ENCODE measurements around the gene SMC4. TPM values are rescaled to one million over a fixed set of nuclear protein-coding genes. Genes with fewer than 3 reads are reported as not detected.

The SMC4 gene
- total RNA-seq, 2 experiments from 2014 or later: 149 to 154 TPM

- intact Hi-C loops (cut with micrococcal nuclease): no loop called here
- Mint-ChIP-seq H3K4me1 (ENCODE audit: low read depth) (peaks cover 5% of the 10 kb centered on the region), H3K27me3 (no peaks in the 10 kb centered on the region), H3K36me3 (ENCODE audit: low read depth) (no peaks in the 10 kb centered on the region), H3K9me3 (no peaks in the 10 kb centered on the region), H3K27ac (no peak overlapping the region), H3K4me3 (no peak overlapping the region)
- POLR2A ChIA-PET: interaction anchor here (1.3 kb wide), 1 partner anchor 55 kb away, joined by 4 read pairs; the partner anchor contains the start of gene SMC4
- ATAC-seq (no peak), DNase-seq (no peak)
- TF ChIP-seq CTCF (IDR thresholded peaks at IDR 0.05): no peak
- CTCF ChIA-PET: interaction anchor here (1.0 kb wide), 1 partner anchor 9 kb away, joined by 3 read pairs; no protein-coding TSS in a partner anchor
Measured at GRCh38 chr3:160454995-160455394, 55.5 kb downstream of the SMC4 start.

- TF ChIP-seq CTCF (IDR thresholded peaks at IDR 0.05): no peak
- no peaks in the 10 kb centered on the region for H3K36me3 Mint-ChIP-seq (ENCODE audit: low read depth)
- no peak overlapping the region for H3K27ac Mint-ChIP-seq
- ChIA-PET POLR2A (no interaction called here), CTCF (no interaction called here)
- ATAC-seq: no peak
- DNase-seq: no peak
- no peaks in the 10 kb centered on the region for H3K4me1 Mint-ChIP-seq (ENCODE audit: low read depth)
- H3K9me3 Mint-ChIP-seq: no peaks in the 10 kb centered on the region
- H3K27me3 Mint-ChIP-seq: no peaks in the 10 kb centered on the region
- intact Hi-C loops (cut with micrococcal nuclease): no loop called here
- H3K4me3 Mint-ChIP-seq: no peak overlapping the region
Measured at GRCh38 chr3:160455846-160456245, 56.4 kb downstream of the SMC4 start.

DNA sequence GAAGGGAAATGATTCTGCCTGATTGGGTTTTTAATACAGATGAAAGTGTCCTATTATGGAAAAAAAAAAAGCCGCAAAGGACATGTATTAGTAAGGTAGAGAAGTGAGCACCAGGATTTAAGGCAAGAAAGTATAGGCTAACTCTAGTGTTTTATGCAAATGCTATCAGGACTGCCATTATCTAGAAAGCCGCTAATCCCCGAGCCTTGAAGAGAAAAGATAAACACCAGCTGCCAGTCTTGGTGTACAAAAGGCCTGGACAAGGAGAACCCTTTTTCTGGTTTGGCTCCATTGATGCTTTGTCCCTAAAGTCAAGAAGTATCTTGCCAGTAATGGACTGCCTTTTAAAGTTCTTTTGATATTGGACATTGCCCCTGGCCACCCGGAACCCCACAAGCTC, 58.7 kb downstream of the SMC4 start:
- no peak overlapping the region for H3K27ac Mint-ChIP-seq
- no peak for TF ChIP-seq CTCF (IDR thresholded peaks at IDR 0.05)
- intact Hi-C loops (cut with micrococcal nuclease): no loop called here
- H3K4me1 Mint-ChIP-seq (ENCODE audit: low read depth): no peaks in the 10 kb centered on the region
- ChIA-PET CTCF (interaction anchor here (1.2 kb wide), 1 partner anchor 9 kb away, joined by 3 read pairs; the partner anchor contains the start of gene TRIM59), POLR2A (no interaction called here)
- peaks cover 4% of the 10 kb centered on the region for H3K27me3 Mint-ChIP-seq
- H3K36me3 Mint-ChIP-seq (ENCODE audit: low read depth): no peaks in the 10 kb centered on the region
- DNase-seq: no peak
- no peak for ATAC-seq
- H3K4me3 Mint-ChIP-seq: no peak overlapping the region
- H3K9me3 Mint-ChIP-seq: no peaks in the 10 kb centered on the region

GRCh38 chr3:160459450-160459970, 60.1 kb downstream of the SMC4 start:
- Mint-ChIP-seq H3K36me3 (ENCODE audit: low read depth) (no peaks in the 10 kb centered on the region), H3K9me3 (no peaks in the 10 kb centered on the region), H3K27ac (no peak overlapping the region), H3K27me3 (peaks cover 7% of the 10 kb centered on the region), H3K4me3 (no peak overlapping the region), H3K4me1 (ENCODE audit: low read depth) (no peaks in the 10 kb centered on the region)
- DNase-seq (no peak), ATAC-seq (no peak)
- no peak for TF ChIP-seq CTCF (IDR thresholded peaks at IDR 0.05)
- ChIA-PET POLR2A (interaction anchor here (1.3 kb wide), 1 partner anchor 10 kb away, joined by 7 read pairs; the partner anchor contains the start of gene TRIM59), CTCF (interaction anchor here (1.0 to 1.2 kb wide), 2 partner anchors 9 to 10 kb away, joined by 3 read pairs; partner anchors contain the start of gene TRIM59)
- intact Hi-C loops (cut with micrococcal nuclease): no loop called here

GRCh38 chr3:160460033-160460432, 60.6 kb downstream of the SMC4 start:
- Mint-ChIP-seq H3K4me3 (no peak overlapping the region), H3K9me3 (no peaks in the 10 kb centered on the region), H3K36me3 (ENCODE audit: low read depth) (no peaks in the 10 kb centered on the region), H3K4me1 (ENCODE audit: low read depth) (no peaks in the 10 kb centered on the region), H3K27ac (no peak overlapping the region), H3K27me3 (peaks cover 7% of the 10 kb centered on the region)
- ATAC-seq: no peak
- POLR2A ChIA-PET: no interaction called here
- intact Hi-C loops (cut with micrococcal nuclease): no loop called here
- CTCF ChIA-PET: no interaction called here
- DNase-seq: no peak
- no peak for TF ChIP-seq CTCF (IDR thresholded peaks at IDR 0.05)
